GM23338 (cell line): ENCODE data around the gene UQCRC2. TPM values are rescaled to one million over a fixed set of nuclear protein-coding genes. Genes with fewer than 3 reads are reported as not detected.

ENCODE experiments used
- ATAC-seq: fragments of 200-7000 bp; cut with Tn5 transposase; 3 replicates; pipeline ENCODE4 v1.9.1; 2020
- DNase-seq: peaks from one replicate; pipeline ENCODE4 v3.0.0-alpha.2; 2015; ENCODE audit warnings: low spot score
- H2AFZ ChIP-seq: fragments of 200-600 bp; sonication (generic); 2 replicates; pipeline ENCODE4 v1.8.0; 2016; ENCODE audit warnings: antibody characterized with exemption, mild to moderate bottlenecking, moderate library complexity
- H3F3A ChIP-seq: fragments of 200-600 bp; sonication (generic); replicated peaks from 2 replicates; pipeline ENCODE4 v1.8.0; 2017; ENCODE audit warnings: antibody characterized with exemption, mixed run types, low read depth
- H3K27ac ChIP-seq: fragments of 200-600 bp; sonication (generic); 2 replicates; pipeline ENCODE4 v1.6.1; 2016; ENCODE audit warnings: low read depth
- H3K27me3 ChIP-seq: fragments of 200-600 bp; sonication (generic); 2 replicates; pipeline ENCODE4 v1.8.0; 2016; ENCODE audit warnings: mild to moderate bottlenecking, mixed run types, moderate library complexity; ENCODE audit not compliant: insufficient read depth
- H3K36me3 ChIP-seq: fragments of 200-600 bp; sonication (generic); 2 replicates; pipeline ENCODE4 v1.8.0; 2016; ENCODE audit warnings: mild to moderate bottlenecking; ENCODE audit not compliant: insufficient read depth
- H3K4me1 ChIP-seq: fragments of 200-600 bp; sonication (generic); 2 replicates; pipeline ENCODE4 v1.8.0; 2016; ENCODE audit warnings: mild to moderate bottlenecking, moderate library complexity; ENCODE audit not compliant: insufficient read depth
- H3K4me2 ChIP-seq: fragments of 200-600 bp; sonication (generic); 2 replicates; pipeline ENCODE4 v1.7.1; 2017; ENCODE audit warnings: mixed run types
- H3K4me3 ChIP-seq: fragments of 200-600 bp; sonication (generic); 2 replicates; pipeline ENCODE4 v1.6.1; 2016; ENCODE audit warnings: mixed run types
- H3K79me2 ChIP-seq: fragments of 200-600 bp; sonication (generic); replicated peaks from 2 replicates; pipeline ENCODE4 v1.8.0; 2017; ENCODE audit warnings: mild to moderate bottlenecking; ENCODE audit not compliant: insufficient read depth
- H3K9me2 ChIP-seq: fragments of 200-600 bp; sonication (generic); 2 replicates; pipeline ENCODE4 v1.8.0; 2017; ENCODE audit not compliant: insufficient read depth
- H4K20me1 ChIP-seq: fragments of 200-600 bp; sonication (generic); replicated peaks from 2 replicates; pipeline ENCODE4 v1.8.0; 2017; ENCODE audit warnings: mild to moderate bottlenecking; ENCODE audit not compliant: insufficient read depth
- H3K27ac Mint-ChIP-seq: 2 replicates; pipeline ENCODE4 v1.8.0; 2020; ENCODE audit warnings: inconsistent platforms, mild to moderate bottlenecking, moderate library complexity, mixed read lengths
- H3K27me3 Mint-ChIP-seq: 3 replicates; pipeline ENCODE4 v1.8.0; 2022; ENCODE audit warnings: low read depth, mild to moderate bottlenecking, moderate library complexity, mixed read lengths, inconsistent platforms; ENCODE audit not compliant: insufficient read depth, poor library complexity
- H3K36me3 Mint-ChIP-seq: 3 replicates; pipeline ENCODE4 v1.8.0; 2021; ENCODE audit warnings: low read depth, mild to moderate bottlenecking, inconsistent platforms, moderate library complexity, mixed read lengths
- H3K4me1 Mint-ChIP-seq: 3 replicates; pipeline ENCODE4 v1.8.0; 2020; ENCODE audit warnings: mild to moderate bottlenecking, inconsistent platforms, mixed read lengths
- H3K4me3 Mint-ChIP-seq: 3 replicates; pipeline ENCODE4 v1.8.0; 2021; ENCODE audit warnings: moderate library complexity, mild to moderate bottlenecking, inconsistent platforms, mixed read lengths
- H3K9me3 Mint-ChIP-seq: 3 replicates; pipeline ENCODE4 v1.8.0; 2020; ENCODE audit warnings: moderate library complexity, mild to moderate bottlenecking, inconsistent platforms, mixed read lengths
- CREB1 ChIP-seq: fragments of 250-450 bp; sonication (Bioruptor Pico); IDR thresholded peaks from 2 replicates; pipeline ENCODE4 v1.5.0; 2020; ENCODE audit warnings: low read depth, mild to moderate bottlenecking, moderate library complexity
- EZH2 ChIP-seq: fragments of 200-600 bp; sonication (generic); IDR thresholded peaks from one replicate; pipeline ENCODE4 v1.8.0; 2017; ENCODE audit warnings: antibody characterized with exemption, mild to moderate bottlenecking, low read depth; ENCODE audit not compliant: unreplicated experiment
- EZH2phosphoT487 ChIP-seq: fragments of 200-600 bp; sonication (generic); IDR thresholded peaks from one replicate; pipeline ENCODE4 v1.8.1; 2018; ENCODE audit warnings: antibody characterized with exemption; ENCODE audit not compliant: unreplicated experiment
- JUNB ChIP-seq: IDR thresholded peaks from one replicate; pipeline ENCODE4 v1.6.1; 2016; ENCODE audit warnings: antibody characterized with exemption; ENCODE audit not compliant: unreplicated experiment
- NANOG ChIP-seq: IDR thresholded peaks from 2 replicates; pipeline ENCODE4 v1.6.1; 2016; ENCODE audit warnings: antibody characterized with exemption, borderline replicate concordance
- REST ChIP-seq: IDR thresholded peaks from one replicate; pipeline ENCODE4 v1.6.1; 2018; ENCODE audit warnings: antibody characterized with exemption; ENCODE audit not compliant: unreplicated experiment
- ZNF331 ChIP-seq: fragments of 250-450 bp; sonication (Bioruptor Pico); IDR thresholded peaks from 2 replicates; pipeline ENCODE4 v1.5.0; 2020; ENCODE audit warnings: low read depth, mild to moderate bottlenecking, moderate library complexity
- polyA plus RNA-seq: library from polyadenylated mRNA; unstranded; fragments of >200 nt; fragmentation: Nextera tagmentation; extraction: Ambion mirVana; gene quantifications from 2 replicates; pipeline ENCODE4 v1.2.1, GENCODE V29; 2016
- total RNA-seq: library from RNA; depleted of rRNA; stranded (reverse); fragments of >200 nt; shearing (Covaris generic); gene quantifications from 2 replicates; pipeline ENCODE4 v1.2.3, GENCODE V29; 2014
- TF ChIP-seq, protein P1 (sequence below): IDR thresholded peaks from 2 replicates; pipeline ENCODE4 v1.6.1; 2016; ENCODE audit warnings: antibody characterized with exemption
- TF ChIP-seq, protein P2 (sequence below): fragments of 250-450 bp; sonication (Bioruptor Pico); IDR thresholded peaks from 2 replicates; pipeline ENCODE4 v1.5.0; 2020; ENCODE audit warnings: mild to moderate bottlenecking, moderate library complexity
- TF ChIP-seq, protein P3 (sequence below), 2 experiments: fragments of 200-600 bp in 1 of 2; sonication (generic) in 1 of 2; conservative IDR thresholded peaks; 2 replicates each; pipeline versions ENCODE4 v1.5.1 to v1.6.1; 2016 to 2017; ENCODE audit warnings: antibody characterized with exemption in 2 of 2, low read depth in 2 of 2, mild to moderate bottlenecking in 2 of 2, moderate library complexity in 1 of 2

Gene UQCRC2
- total and polyA plus RNA-seq, 2 experiments from 2014 or later, result 88.0 to 122 TPM

GRCh38 chr16:22013486-22013885 lies 60.3 kb downstream of the UQCRC2 start:
- H3F3A ChIP-seq, result no peaks in the 10 kb centered on the region
- Mint-ChIP-seq H3K9me3 (no peaks in the 10 kb centered on the region), H3K27me3 (no peaks in the 10 kb centered on the region), H3K4me1 (peaks cover 5% of the 10 kb centered on the region; the same call in 2 of the 3 replicates), H3K4me3 (no peak overlapping the region), H3K27ac (no peak overlapping the region), H3K36me3 (no peaks in the 10 kb centered on the region)
- H3K27me3 ChIP-seq, result no peaks in the 10 kb centered on the region; the same call in 1 of the 2 replicates
- H3K79me2 ChIP-seq, result peaks cover 78% of the 10 kb centered on the region
- no peak overlapping the region for H3K4me3 ChIP-seq
- no peak for DNase-seq
- no peaks in the 10 kb centered on the region for H3K36me3 ChIP-seq
- no peak overlapping the region for H2AFZ ChIP-seq
- no peak overlapping the region for H3K27ac ChIP-seq
- H3K4me1 ChIP-seq, result peaks cover 3% of the 10 kb centered on the region; the same call in 1 of the 2 replicates
- H3K9me2 ChIP-seq, result no peaks in the 10 kb centered on the region
- H3K4me2 ChIP-seq, result no peak overlapping the region
- ATAC-seq, result no peak
- TF ChIP-seq NANOG, result no peak
- TF ChIP-seq, protein P1, sequence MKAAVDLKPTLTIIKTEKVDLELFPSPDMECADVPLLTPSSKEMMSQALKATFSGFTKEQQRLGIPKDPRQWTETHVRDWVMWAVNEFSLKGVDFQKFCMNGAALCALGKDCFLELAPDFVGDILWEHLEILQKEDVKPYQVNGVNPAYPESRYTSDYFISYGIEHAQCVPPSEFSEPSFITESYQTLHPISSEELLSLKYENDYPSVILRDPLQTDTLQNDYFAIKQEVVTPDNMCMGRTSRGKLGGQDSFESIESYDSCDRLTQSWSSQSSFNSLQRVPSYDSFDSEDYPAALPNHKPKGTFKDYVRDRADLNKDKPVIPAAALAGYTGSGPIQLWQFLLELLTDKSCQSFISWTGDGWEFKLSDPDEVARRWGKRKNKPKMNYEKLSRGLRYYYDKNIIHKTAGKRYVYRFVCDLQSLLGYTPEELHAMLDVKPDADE, result no peak
- no peak for TF ChIP-seq CREB1 (CRISPR knock-in tag)
- TF ChIP-seq, protein P2, sequence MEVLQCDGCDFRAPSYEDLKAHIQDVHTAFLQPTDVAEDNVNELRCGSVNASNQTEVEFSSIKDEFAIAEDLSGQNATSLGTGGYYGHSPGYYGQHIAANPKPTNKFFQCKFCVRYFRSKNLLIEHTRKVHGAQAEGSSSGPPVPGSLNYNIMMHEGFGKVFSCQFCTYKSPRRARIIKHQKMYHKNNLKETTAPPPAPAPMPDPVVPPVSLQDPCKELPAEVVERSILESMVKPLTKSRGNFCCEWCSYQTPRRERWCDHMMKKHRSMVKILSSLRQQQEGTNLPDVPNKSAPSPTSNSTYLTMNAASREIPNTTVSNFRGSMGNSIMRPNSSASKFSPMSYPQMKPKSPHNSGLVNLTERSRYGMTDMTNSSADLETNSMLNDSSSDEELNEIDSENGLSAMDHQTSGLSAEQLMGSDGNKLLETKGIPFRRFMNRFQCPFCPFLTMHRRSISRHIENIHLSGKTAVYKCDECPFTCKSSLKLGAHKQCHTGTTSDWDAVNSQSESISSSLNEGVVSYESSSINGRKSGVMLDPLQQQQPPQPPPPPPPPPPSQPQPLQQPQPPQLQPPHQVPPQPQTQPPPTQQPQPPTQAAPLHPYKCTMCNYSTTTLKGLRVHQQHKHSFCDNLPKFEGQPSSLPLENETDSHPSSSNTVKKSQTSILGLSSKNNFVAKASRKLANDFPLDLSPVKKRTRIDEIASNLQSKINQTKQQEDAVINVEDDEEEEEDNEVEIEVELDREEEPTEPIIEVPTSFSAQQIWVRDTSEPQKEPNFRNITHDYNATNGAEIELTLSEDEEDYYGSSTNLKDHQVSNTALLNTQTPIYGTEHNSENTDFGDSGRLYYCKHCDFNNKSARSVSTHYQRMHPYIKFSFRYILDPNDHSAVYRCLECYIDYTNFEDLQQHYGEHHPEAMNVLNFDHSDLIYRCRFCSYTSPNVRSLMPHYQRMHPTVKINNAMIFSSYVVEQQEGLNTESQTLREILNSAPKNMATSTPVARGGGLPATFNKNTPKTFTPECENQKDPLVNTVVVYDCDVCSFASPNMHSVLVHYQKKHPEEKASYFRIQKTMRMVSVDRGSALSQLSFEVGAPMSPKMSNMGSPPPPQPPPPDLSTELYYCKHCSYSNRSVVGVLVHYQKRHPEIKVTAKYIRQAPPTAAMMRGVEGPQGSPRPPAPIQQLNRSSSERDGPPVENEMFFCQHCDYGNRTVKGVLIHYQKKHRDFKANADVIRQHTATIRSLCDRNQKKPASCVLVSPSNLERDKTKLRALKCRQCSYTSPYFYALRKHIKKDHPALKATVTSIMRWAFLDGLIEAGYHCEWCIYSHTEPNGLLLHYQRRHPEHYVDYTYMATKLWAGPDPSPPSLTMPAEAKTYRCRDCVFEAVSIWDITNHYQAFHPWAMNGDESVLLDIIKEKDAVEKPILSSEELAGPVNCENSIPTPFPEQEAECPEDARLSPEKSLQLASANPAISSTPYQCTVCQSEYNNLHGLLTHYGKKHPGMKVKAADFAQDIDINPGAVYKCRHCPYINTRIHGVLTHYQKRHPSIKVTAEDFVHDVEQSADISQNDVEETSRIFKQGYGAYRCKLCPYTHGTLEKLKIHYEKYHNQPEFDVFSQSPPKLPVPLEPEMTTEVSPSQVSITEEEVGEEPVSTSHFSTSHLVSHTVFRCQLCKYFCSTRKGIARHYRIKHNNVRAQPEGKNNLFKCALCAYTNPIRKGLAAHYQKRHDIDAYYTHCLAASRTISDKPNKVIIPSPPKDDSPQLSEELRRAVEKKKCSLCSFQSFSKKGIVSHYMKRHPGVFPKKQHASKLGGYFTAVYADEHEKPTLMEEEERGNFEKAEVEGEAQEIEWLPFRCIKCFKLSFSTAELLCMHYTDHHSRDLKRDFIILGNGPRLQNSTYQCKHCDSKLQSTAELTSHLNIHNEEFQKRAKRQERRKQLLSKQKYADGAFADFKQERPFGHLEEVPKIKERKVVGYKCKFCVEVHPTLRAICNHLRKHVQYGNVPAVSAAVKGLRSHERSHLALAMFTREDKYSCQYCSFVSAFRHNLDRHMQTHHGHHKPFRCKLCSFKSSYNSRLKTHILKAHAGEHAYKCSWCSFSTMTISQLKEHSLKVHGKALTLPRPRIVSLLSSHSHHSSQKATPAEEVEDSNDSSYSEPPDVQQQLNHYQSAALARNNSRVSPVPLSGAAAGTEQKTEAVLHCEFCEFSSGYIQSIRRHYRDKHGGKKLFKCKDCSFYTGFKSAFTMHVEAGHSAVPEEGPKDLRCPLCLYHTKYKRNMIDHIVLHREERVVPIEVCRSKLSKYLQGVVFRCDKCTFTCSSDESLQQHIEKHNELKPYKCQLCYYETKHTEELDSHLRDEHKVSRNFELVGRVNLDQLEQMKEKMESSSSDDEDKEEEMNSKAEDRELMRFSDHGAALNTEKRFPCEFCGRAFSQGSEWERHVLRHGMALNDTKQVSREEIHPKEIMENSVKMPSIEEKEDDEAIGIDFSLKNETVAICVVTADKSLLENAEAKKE (CRISPR knock-in tag), result no peak
- TF ChIP-seq, protein P3, sequence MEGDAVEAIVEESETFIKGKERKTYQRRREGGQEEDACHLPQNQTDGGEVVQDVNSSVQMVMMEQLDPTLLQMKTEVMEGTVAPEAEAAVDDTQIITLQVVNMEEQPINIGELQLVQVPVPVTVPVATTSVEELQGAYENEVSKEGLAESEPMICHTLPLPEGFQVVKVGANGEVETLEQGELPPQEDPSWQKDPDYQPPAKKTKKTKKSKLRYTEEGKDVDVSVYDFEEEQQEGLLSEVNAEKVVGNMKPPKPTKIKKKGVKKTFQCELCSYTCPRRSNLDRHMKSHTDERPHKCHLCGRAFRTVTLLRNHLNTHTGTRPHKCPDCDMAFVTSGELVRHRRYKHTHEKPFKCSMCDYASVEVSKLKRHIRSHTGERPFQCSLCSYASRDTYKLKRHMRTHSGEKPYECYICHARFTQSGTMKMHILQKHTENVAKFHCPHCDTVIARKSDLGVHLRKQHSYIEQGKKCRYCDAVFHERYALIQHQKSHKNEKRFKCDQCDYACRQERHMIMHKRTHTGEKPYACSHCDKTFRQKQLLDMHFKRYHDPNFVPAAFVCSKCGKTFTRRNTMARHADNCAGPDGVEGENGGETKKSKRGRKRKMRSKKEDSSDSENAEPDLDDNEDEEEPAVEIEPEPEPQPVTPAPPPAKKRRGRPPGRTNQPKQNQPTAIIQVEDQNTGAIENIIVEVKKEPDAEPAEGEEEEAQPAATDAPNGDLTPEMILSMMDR (conservative IDR thresholded peaks at IDR 0.05; ENCODE audit: low read depth in 2 of 2), result no peak
- TF ChIP-seq EZH2, result no peak
- TF ChIP-seq JUNB, result no peak
- TF ChIP-seq EZH2phosphoT487, result no peak
- TF ChIP-seq REST, result no peak
- no peak for TF ChIP-seq ZNF331
- peaks cover 24% of the 10 kb centered on the region for H4K20me1 ChIP-seq
